UCSD-AML1 (cell line): ENCODE measurements around the gene RAPGEF5.

Experiments used
- DNase-seq: peaks from one replicate; lab custom pipeline; 2025; ENCODE audit not compliant: unreplicated experiment; lab: John Stamatoyannopoulos, UW

RAPGEF5 gene

DNA sequence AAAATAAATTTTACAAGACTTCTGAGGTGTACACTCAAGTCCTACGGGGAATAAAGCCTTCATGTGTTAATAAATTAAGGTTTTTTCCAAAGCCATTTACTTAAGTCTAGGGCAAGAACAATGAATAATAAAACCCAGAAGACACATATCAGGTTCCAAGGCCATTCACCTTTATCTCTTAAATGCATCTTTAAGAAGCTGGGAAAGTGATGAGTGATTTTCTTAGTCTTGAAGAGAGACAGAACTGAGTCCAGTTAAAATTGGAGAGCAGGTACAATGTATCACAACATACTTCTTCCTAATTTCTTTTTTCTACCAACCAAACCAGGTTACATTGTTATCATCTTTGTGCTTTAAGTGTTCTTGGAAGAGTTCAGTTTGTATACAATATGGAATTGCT lies 189.5 kb downstream of the RAPGEF5 start:
- no peak for DNase-seq

DNA sequence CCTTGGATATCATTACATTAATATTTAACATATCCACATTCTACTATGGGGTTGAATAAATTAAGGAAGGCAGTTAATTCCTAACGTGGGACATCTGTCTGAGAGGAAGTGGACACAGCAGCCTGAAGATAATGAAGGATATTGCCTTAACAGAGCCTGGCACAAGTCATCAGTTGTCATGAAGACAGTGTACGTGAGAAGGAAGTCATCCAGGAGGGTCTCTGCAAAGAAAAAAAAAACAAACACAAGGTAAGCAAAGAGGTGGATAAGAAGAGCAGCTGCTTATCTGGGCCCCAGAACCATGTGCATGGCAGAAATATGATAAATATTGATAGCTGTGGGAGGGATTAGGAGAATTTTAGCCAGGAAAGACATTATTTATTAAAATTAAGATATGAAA lies 190.0 kb downstream of the RAPGEF5 start:
- DNase-seq, result no peak

DNA sequence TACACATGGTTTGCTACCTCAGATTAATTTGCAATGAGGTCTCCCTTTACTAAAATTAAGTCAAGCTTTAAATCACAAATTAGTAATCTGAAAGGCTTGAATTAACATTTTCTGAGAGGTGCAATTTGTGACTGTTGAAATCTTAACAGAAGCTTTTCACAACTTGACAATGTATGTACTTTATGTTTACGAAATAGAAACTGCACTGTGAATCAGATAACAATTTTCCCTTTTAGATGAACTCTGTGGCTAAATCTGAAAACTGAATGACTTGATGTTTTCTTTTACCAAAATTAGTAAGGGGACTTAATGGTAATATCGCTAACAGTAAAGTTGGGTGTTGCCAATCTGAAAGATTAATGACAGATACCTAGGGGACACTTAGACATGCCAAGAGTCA lies 197.6 kb downstream of the RAPGEF5 start:
- no peak for DNase-seq

DNA sequence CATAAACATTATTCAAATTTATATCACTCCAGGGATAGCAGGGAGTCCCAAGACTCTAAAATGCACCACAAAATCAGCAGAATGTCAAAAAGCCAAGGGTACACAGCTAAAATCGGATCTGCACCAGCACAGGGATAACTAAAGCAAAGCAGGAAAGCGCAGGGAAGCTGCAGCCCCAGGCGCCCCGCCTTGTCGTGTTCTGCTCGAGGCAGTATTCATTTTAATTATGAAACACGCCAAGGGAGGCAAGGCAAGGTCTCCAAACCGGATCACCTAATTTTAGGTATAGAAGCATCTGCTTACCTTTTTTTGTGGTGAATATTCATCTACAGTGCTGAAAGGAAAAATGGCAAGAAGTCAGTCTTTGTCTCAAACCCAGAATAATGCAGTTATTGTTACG lies 199.4 kb downstream of the RAPGEF5 start:
- no peak for DNase-seq

DNA sequence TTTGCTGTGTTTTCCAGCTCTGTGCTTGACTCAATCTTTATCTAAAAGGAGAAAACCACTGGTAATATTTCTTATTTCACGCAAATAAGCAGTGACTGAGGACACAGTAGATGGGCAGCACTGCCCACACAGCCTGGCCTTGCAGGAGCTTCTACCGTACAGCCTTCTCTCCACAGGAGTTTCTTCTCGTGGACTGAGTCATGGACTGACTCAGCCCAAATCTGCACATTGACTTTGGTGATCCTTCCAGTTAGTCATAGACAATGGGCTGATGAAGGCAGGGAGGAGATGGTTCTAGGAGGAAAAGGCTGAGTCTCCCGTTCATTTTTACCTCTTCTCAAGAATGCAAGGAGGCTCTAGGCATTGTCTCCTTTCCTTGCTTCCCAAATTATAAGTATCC lies 200.7 kb downstream of the RAPGEF5 start:
- DNase-seq, result no peak

DNA sequence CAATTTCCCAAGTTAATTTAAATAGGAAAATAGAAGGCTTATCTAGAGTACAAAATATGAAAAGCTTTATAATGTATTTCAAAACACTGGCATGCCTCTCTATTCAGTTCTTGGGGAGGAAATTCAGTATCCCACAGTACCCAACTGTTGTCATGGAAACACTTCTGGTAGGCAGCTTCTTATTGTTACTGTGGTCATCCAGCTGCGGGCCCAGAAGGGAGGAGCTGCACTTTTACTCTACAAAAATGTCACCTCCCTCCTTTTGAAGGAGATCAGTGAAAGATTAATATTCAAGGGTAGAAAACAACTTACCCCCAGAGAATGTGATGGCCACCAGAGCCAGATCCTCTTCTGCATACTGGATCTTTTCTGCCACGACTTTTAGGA lies 202.8 kb downstream of the RAPGEF5 start:
- no peak for DNase-seq

DNA sequence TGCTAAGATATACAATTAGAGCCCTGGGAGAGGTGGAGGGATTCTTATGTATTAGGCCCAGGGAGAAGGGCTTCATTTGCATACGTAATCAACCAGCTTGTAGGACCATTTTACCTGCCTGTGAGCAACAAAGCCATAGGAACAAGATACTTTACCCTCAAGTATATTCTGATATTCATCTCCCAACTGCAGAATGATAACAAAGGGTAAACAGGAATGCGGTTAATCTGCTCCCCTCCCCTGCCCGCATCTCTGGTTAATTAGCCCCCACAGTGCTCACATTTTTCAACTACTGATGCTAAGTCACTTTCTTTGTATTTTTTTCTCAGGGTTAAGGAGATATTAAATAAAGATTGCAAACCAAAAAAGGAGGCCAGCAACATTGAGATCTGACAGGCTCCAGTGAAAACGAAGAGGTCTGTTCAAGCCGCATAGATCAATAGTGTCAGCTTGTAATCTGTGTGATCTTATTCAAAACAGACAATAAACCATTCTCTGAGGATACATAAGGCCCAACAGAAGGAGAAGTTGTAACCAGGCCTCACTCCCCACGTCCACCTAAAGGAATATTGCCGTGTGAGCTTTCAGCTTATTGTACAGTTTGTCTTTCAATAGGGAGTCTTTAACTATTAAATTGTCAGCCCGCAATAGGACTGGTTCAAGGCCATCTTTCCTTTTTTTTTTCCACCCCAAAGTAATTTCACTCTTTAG lies 203.4 kb downstream of the RAPGEF5 start:
- no peak for DNase-seq

DNA sequence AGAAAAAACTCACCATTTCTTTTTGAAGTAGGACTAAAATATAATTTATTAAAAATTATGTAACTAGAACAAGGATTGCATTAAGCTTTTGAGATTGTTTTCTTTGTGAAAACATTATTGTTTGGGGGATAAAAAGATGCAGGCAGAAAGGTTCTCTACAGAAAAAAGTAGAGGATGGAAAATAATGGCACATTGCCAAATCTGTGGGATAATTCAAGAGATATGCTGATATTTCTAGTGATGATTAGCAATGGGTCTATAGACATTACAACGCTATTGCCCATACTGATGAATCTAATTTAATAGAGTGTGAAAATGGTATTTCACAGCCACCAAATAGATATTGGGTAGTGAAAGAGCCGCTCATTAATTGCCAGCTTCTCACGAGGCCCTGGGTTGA lies 204.3 kb downstream of the RAPGEF5 start:
- DNase-seq, result no peak

DNA sequence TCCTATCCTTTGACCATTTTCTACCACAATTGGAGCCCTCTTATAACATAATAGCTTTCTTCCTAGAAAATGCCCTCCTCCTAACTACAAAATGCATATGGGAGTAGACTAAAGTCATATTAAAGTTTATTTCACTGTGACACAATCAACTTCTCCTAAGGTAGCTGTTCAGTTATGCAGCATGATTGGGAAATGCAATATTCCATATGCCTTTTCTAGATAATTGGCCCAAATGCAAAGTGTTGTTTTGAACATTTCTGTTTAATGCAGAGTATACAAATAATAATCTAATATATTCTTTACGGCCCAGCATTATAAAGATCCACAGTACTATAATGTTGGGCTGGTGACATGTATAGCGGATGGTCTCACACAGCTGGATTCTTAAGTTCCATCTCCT lies 205.1 kb downstream of the RAPGEF5 start:
- no peak for DNase-seq

DNA sequence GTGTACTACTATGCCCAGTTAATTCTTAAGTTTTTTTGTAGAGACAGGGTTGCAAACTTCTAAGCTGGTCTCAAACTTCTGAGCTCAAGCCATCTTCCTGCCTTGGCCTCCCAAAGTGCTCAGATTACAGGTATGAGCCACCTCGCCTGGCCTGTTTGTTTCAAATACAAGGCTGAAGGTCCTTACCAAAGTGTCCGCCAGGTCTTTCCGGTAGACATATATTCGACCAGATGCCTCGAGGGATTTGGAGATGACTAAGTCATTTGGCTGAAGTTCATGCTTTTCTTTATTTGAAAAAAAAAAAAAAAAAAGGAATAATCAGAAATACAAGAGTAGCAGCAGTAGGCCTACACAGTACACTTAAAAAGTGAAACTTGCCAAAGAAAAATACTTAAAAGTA lies 206.7 kb downstream of the RAPGEF5 start:
- DNase-seq, result no peak

DNA sequence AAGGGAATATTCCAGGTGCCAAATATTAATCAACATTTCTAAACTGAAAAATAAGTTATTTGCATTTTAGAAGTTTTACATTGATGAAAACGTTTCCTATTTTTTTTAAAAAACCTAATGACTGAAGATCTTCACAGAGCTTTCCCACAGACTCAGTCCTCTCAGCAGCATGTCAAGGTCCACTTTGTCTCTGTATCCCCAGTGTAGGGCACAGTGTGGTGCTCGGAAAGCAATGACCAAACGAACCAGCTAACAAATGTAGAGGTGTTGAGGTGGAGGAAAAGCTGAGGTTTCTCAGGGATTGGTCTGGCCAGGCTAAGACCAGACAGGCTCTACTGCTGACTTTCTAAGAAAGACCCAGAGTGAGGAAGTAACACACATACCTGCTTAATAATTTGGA lies 209.1 kb downstream of the RAPGEF5 start:
- DNase-seq, result no peak

DNA sequence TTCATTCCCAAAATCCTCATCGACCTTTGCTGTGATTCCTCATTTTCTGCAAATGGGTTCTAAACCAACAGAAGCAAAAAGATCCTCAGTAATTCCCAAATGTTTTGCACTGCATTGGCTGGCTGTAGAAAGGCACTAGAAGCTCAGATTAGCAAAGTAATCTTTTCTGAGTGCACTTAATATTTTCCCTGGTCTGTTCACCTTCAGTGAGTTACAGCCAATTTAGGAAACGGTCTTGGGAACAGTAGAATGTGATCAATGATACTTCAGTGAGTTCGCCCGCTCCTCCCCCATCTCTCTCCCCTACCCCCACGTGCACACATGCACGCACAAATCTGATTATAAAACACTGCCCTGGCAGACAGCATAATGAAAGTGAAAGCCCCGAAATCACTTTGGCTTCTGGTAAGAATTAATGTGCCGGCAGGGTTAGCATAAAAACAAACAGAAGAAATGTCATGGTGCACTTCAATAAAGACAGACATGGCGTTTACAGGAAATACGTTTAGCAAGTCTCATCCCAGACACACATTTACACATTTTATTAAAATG lies 209.9 kb downstream of the RAPGEF5 start:
- no peak for DNase-seq

DNA sequence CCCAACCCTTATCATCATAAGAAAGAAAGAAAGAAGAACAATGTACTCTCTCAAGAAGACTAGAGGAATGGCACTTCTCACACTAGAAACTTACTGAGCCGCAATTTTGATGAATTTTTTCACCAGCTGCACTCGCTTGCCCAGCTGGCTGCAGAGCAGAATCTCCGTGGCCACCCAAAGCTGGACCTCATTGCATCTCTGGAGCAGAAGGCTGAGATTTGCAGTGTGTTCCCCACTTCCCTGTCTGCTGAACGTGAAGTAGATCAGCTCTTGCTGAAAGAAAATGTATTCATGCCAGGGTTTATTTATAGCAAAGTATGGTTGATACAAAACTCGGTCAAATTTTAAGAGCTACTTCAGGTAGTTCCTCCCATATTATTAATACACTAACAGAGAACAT lies 212.0 kb downstream of the RAPGEF5 start:
- no peak for DNase-seq

DNA sequence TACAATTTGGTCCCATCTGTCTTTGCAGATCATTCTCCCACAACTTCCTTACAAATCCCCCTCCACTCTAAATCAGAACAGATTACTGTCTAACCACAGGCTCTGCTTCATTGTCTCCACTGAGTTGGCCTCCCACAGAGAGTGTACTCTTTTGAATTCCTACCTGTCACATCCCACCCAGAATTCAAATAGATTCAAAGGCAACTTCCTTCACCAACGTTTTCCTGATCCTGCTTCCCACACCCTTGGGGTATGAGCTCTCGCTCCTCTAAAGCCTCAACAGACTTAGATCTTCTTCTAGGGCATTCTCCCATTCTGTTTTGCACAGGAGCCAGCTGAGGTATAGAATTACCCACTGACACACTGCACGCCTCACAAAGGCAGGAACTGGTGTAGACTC lies 213.5 kb downstream of the RAPGEF5 start:
- no peak for DNase-seq

DNA sequence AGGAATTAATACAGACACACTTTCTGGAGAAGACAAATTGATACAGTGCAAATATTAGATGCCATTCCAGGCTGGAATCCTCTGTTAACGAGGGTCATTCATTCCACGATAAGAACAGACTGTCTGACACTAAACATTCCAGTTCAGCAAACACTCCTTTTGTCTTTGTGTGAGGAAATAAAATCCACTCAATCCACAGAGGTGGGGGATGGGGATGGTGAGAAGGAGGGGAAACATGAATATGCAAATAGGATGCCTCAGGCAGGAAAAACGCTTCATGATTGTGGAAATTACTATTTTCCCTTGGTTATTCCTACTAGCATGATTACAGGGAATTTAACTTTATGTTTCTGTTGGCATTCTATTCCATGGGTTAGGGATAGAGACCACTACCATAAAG lies 214.4 kb downstream of the RAPGEF5 start:
- DNase-seq, result no peak

DNA sequence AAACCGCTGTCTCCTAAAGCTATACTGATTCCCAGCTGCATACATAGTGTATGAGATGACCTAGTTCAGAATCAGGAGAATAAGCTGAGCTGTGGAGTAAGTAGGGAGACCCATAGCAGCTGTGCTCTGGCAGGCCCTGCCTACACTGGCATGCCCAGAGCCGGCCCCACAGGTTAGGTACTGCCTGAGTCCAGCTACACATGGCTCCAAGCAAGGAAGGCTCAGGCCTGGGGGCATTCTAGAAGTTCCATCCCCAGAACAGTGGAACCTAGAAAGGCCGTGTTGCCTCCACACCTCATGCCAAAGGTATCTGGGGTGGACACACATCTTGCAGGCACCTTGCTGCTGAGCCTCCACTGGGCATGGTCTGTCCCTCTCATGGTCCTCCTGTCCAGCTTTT lies 215.6 kb downstream of the RAPGEF5 start:
- DNase-seq, result no peak

DNA sequence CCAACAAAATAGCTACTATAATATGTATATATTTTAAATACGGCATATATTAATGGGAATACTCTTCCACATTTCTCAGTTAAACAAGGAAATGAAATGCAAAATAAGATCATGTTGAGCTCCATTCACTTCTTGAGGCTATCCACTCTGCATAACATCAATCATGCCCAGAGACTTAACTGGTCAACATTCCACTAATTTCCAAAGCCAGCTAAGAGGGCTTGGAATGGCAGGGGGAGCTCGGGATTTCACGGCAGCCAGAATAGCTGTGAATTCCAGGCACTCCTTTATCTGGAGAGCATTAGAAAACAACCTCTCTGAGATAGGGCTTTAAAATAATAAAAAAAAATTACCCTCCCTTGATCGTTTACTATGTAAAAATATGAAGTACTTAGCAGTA lies 216.4 kb downstream of the RAPGEF5 start:
- DNase-seq, result no peak

DNA sequence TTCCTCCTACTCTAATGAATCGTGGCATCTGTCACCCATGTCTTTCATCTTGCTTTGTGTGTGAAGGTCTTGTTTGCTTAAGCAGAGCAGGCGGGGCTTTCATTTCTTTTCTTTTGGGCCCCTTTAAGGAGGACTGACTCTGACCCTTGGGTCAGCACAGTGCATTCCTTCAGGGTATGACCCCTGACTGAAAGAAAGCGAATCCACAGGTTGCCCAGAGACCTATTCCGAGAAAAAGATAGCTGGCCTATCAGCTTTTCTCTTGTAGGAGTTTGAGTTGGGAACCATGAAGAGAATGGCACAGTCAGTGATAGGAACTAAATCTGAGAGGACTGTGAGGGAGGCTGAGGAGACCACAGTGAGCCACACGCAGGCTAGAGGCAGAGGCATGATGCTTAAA lies 218.1 kb downstream of the RAPGEF5 start:
- no peak for DNase-seq

DNA sequence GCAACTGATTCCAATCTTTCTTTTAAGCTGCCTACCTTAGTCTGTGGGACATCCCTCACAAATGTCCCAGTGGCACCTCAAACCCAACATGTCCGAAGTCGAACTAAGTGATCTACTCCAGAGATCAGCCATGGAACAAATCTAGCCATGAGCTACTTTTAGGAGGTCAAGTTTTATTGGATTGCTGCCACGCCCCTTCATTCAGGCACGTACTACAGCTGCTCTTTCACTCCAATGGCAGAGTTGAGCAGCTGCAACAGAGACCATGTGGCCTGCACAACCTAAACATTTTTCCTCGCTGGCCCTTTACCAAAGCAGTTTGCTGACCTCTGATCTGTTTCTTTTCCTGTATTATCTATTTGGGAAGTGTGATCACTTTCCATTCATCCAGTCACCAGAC lies 218.8 kb downstream of the RAPGEF5 start:
- DNase-seq, result no peak

DNA sequence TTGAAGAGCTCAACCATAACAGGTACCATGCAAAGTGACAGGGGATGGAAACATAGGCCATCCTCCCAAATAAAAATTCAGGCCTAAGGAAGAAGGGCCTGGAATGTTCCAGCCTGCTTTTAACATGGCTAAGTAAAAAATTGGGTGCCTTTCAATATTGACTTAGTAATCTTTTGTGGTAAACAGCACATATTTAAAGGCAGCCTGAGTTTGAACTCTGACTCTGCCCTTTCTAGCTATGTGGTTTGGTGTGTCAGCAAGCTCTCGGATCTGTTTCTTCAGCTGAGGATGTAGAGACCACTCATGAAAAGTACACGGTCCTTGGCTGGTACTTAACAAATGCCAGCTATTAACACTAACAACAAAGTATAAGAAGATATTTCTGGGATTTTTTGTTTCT lies 219.5 kb downstream of the RAPGEF5 start:
- no peak for DNase-seq

DNA sequence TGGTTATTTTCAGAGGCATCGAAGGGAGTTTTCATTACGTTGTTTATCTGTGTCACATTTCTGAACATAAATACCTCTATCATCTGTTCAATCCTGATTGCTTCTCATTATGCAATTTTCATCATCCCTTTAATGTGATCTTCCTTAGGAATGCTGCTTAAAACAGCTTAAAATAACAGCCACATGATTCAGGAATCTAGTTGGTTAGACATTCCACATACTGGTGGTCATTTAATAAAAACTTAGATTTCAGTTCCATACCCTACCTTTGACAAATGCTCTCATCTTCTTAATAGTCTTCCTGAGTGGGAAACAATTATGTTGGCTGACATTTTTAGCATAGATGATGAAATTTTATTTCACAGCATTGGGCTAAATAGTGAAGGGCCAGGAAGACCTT lies 219.9 kb downstream of the RAPGEF5 start:
- no peak for DNase-seq

DNA sequence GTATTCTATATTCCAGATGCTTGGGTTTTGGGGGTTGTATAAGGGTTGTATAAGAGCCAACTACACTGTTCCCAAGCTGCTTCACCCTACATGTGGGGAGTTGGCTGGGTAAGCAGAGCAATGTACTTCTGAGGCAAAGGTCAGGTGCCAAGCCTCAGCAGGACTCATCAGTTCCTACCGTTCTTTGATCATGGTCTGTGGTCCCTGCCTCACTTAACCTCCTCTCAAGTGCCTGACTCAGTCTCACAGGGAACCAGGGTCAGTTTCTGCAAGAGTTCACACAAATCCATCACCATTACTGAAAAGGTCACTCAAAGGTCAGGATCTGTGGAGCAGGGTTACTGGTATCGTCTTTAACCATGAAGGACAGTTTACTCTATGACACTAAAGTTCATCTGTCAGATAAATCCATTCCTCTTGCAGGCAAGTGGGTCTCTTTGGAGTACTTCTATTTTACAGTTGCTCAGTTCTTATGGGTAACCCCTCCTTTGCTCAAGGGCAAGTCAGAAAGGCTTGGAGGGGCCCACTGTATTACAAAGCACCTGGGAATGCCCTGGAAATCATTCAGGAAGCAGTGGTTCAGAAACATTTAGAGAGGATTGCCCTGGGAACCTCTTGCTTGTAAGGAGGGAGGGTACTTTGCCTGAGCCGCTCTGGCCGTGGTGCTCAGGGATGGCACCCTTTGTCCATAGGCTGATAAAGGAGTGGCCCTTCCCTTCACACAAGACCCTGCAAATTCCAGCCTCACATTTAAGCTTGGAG lies 227.0 kb downstream of the RAPGEF5 start:
- DNase-seq, result no peak

DNA sequence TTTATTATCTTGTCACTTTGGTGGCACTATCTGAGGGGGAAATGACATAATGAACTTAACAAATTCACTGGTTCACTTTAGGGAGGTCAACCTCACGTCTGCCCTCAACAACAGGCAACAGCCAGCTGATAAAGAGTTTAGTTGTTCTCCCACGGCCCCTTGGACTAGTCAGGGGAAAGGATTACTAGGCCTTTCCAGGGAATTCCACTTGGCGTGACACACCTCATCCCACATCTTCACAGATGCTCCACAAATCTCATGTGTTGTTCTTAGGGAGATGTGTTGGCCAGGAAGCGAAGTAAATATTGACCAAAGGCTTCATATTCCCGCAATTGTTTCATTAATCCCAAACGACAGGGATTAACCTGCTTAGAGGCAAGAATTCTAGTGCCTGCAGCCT lies 227.8 kb downstream of the RAPGEF5 start:
- DNase-seq, result no peak
